Memory B cell (primary cell): ENCODE data around the gene FAM53B.

ENCODE experiments used
- ATAC-seq: fragments of 150-1000 bp; cut with Tn5 transposase; 2 replicates; pipeline ENCODE4 v1.10.0; 2021; ENCODE audit warnings: low read depth, mild to moderate bottlenecking, moderate library complexity
- DNase-seq, 2 donors: peaks; one replicate each; pipeline ENCODE4 v3.0.0; 2022; ENCODE audit warnings: low spot score in 2 of 2
- H3K27ac Mint-ChIP-seq: one replicate; pipeline ENCODE4 v1.8.0; 2022; ENCODE audit warnings: mild to moderate bottlenecking, moderate library complexity, mixed read lengths
- H3K27me3 Mint-ChIP-seq: one replicate; pipeline ENCODE4 v1.8.0; 2022; ENCODE audit warnings: mixed read lengths
- H3K36me3 Mint-ChIP-seq: one replicate; pipeline ENCODE4 v1.8.0; 2022; ENCODE audit warnings: mild to moderate bottlenecking, mixed read lengths
- H3K4me1 Mint-ChIP-seq: one replicate; pipeline ENCODE4 v1.8.0; 2022; ENCODE audit warnings: mixed read lengths
- H3K4me3 Mint-ChIP-seq: one replicate; pipeline ENCODE4 v1.8.0; 2022; ENCODE audit warnings: mild to moderate bottlenecking, moderate library complexity, mixed read lengths
- H3K9me3 Mint-ChIP-seq: one replicate; pipeline ENCODE4 v1.8.0; 2022; ENCODE audit warnings: mixed read lengths

Gene FAM53B

GRCh38 chr10:124738441-124738840, 5.7 kb downstream of the FAM53B start:
- Mint-ChIP-seq H3K27ac (peak overlapping the region; percentile 92), H3K27me3 (no peaks in the 10 kb centered on the region), H3K4me1 (peaks cover 67% of the 10 kb centered on the region), H3K4me3 (peak overlapping the region; percentile 38), H3K36me3 (peaks cover 7% of the 10 kb centered on the region), H3K9me3 (no peaks in the 10 kb centered on the region)
- DNase-seq (no peak), ATAC-seq (no peak)

DNA sequence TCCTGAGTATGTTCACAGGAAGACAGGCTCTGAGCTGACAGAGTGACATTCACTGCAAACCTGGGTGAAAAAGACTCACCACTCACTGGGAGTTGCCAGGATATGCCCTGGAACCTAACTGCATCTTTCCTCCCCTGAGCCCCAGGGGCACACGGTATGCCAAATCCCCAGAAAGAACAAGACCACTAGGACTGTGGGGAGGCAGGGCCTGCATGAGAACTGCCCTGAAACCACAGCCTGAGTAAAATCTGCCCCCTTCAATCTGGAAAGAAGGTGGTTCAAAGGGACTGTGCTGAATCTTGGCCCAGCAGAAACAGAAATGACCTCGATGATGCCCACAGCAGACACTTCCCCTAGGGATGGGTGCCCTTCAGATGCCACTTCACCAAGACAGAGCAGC, 6.5 kb downstream of the FAM53B start:
- Mint-ChIP-seq H3K4me3 (no peak overlapping the region), H3K4me1 (peaks cover 74% of the 10 kb centered on the region), H3K27me3 (no peaks in the 10 kb centered on the region), H3K27ac (peak overlapping the region; percentile 63), H3K36me3 (peaks cover 11% of the 10 kb centered on the region), H3K9me3 (no peaks in the 10 kb centered on the region)
- ATAC-seq (no peak), DNase-seq (no peak)

DNA sequence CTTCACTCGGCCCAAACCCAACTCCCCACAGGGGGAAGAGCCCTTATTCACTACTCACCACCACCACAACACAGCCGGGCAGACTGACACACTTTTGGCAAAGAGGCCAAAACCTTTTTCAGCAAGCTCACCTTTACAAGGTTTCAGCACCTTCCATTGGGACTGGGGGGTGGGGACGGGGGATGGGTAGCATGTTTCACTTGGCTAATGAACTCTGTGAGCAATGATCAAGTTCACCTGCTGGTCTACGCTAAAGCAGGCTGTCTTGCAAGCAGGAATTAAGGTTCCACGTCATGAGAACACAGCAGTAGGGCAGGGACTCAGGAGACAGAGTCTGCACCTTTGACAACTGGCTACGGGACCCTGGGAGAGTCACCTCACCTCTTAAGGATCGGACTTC, 7.0 kb downstream of the FAM53B start:
- H3K27me3 Mint-ChIP-seq: no peaks in the 10 kb centered on the region
- no peak for ATAC-seq
- no peak for DNase-seq
- peaks cover 74% of the 10 kb centered on the region for H3K4me1 Mint-ChIP-seq
- H3K36me3 Mint-ChIP-seq: peaks cover 12% of the 10 kb centered on the region
- no peaks in the 10 kb centered on the region for H3K9me3 Mint-ChIP-seq
- H3K27ac Mint-ChIP-seq: peak overlapping the region; percentile 63
- peak overlapping the region; percentile 56 for H3K4me3 Mint-ChIP-seq

DNA sequence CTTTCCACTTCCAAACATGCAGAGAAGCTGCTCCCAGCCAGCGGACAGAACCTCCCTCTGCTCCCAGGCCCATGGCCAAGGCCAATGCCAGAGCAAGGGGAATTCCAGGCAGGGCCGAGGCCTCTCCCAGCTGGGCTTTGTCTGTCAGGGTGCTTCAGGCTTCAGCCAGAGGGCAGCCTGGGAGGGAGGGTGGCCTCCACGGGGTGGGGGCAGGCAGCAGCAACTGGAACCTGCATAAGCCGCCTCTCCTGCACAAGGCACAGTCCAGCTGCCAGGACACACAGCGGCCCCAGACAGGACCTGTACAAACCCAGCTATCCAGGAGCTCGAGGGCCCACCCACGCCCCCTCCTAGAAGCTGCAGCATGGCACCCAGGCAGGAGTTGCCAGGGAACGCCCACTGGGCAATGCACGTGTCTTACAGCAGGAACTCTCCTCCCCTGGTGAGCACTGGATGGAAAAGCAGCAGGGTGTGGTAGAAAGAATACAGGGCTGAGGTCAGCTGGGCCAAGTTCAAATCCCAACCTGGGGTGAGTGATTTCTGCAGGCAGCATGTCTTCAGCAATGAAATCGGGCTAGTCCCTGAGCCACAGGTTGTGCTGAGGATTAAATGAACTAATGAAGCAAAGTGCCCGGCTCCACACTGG, 7.6 kb downstream of the FAM53B start:
- DNase-seq (no peak), ATAC-seq (no peak)
- Mint-ChIP-seq H3K4me1 (peaks cover 79% of the 10 kb centered on the region), H3K27me3 (no peaks in the 10 kb centered on the region), H3K4me3 (peak overlapping the region; percentile 56), H3K36me3 (peaks cover 12% of the 10 kb centered on the region), H3K9me3 (no peaks in the 10 kb centered on the region), H3K27ac (peak overlapping the region; percentile 98)

- H3K9me3 Mint-ChIP-seq: no peaks in the 10 kb centered on the region
- peak overlapping the region; percentile 98 for H3K27ac Mint-ChIP-seq
- peaks cover 73% of the 10 kb centered on the region for H3K4me1 Mint-ChIP-seq
- DNase-seq (no peak), ATAC-seq (no peak)
- peak overlapping the region; percentile 49 for H3K4me3 Mint-ChIP-seq
- H3K27me3 Mint-ChIP-seq: no peaks in the 10 kb centered on the region
- peaks cover 12% of the 10 kb centered on the region for H3K36me3 Mint-ChIP-seq
Measured at GRCh38 chr10:124735491-124736286, 8.5 kb downstream of the FAM53B start.

- DNase-seq (peak in 1 of 2 donors; percentile 46), ATAC-seq (peak; percentile 80)
- H3K27ac Mint-ChIP-seq: peak overlapping the region; percentile 98
- H3K36me3 Mint-ChIP-seq: peaks cover 13% of the 10 kb centered on the region
- no peaks in the 10 kb centered on the region for H3K9me3 Mint-ChIP-seq
- H3K27me3 Mint-ChIP-seq: no peaks in the 10 kb centered on the region
- peaks cover 67% of the 10 kb centered on the region for H3K4me1 Mint-ChIP-seq
- H3K4me3 Mint-ChIP-seq: peak overlapping the region; percentile 78
Measured at GRCh38 chr10:124734311-124735166, 9.6 kb downstream of the FAM53B start.

GRCh38 chr10:124733571-124734245, 10.5 kb downstream of the FAM53B start:
- Mint-ChIP-seq H3K27ac (peak overlapping the region; percentile 98), H3K36me3 (peaks cover 13% of the 10 kb centered on the region), H3K4me1 (peaks cover 67% of the 10 kb centered on the region), H3K27me3 (no peaks in the 10 kb centered on the region), H3K4me3 (peak overlapping the region; percentile 78), H3K9me3 (no peaks in the 10 kb centered on the region)
- DNase-seq (no peak), ATAC-seq (no peak)

- DNase-seq: no peak
- peak overlapping the region; percentile 98 for H3K27ac Mint-ChIP-seq
- ATAC-seq: peak; percentile 55
Measured at GRCh38 chr10:124732931-124733570, 11.1 kb downstream of the FAM53B start.

GRCh38 chr10:124731551-124731950, 12.6 kb downstream of the FAM53B start:
- peaks cover 65% of the 10 kb centered on the region for H3K4me1 Mint-ChIP-seq
- peaks cover 11% of the 10 kb centered on the region for H3K36me3 Mint-ChIP-seq
- ATAC-seq: no peak
- H3K4me3 Mint-ChIP-seq: no peak overlapping the region
- H3K27ac Mint-ChIP-seq: peak overlapping the region; percentile 98
- H3K27me3 Mint-ChIP-seq: no peaks in the 10 kb centered on the region
- H3K9me3 Mint-ChIP-seq: no peaks in the 10 kb centered on the region
- DNase-seq: no peak

More at GRCh38 chr10:124732931-124733570, 11.1 kb downstream of the FAM53B start:
- H3K27me3 Mint-ChIP-seq: no peaks in the 10 kb centered on the region
- peak overlapping the region; percentile 74 for H3K4me3 Mint-ChIP-seq
- peaks cover 71% of the 10 kb centered on the region for H3K4me1 Mint-ChIP-seq
- H3K36me3 Mint-ChIP-seq: peaks cover 11% of the 10 kb centered on the region
- H3K9me3 Mint-ChIP-seq: no peaks in the 10 kb centered on the region

GRCh38 chr10:124730790-124731189, 13.4 kb downstream of the FAM53B start:
- H3K9me3 Mint-ChIP-seq: no peaks in the 10 kb centered on the region

DNA sequence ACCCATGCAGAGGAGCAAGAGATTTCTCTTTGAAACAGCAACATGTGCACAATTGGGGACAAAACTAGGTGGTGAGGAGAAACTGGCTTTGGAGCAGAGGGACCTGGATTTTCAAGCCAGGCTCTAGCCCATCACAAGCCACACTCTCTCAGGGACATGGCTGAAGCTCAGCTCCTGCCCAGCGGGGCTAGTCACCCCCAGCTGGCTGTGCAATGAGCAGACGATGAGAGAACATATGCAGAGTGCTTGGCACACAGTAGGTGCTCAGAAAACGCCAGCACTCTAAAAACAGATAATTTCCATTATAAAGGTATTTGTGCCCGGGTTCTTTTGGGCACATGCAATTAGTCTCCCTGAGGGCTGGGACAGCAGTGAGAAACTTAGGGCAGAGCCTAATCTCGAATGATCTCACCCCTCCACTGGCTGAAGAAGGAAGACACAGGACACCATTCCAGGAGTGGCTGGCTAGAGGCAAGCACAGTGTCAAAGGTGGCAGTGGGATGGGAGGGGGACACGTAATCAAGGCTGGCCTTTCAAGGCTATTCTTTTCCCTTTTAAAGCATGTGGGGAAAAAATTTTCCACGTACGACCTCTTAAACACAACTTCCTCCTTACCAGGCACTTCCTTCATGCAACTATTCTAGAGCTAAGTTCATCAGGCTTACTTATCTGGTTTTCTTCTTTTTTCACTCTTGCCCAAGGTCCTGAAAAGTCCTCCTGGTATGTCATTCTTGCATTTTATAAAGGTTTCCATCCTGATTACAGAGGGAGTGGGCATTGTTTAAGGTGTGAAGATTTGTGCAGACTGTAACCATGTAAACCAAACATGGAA, 15.1 kb downstream of the FAM53B start:
- H3K4me3 Mint-ChIP-seq: peak overlapping the region; percentile 71
- no peak for DNase-seq
- H3K36me3 Mint-ChIP-seq: peaks cover 11% of the 10 kb centered on the region
- H3K27ac Mint-ChIP-seq: peak overlapping the region; percentile 98
- no peak for ATAC-seq
- H3K9me3 Mint-ChIP-seq: no peaks in the 10 kb centered on the region
- no peaks in the 10 kb centered on the region for H3K27me3 Mint-ChIP-seq
- H3K4me1 Mint-ChIP-seq: peaks cover 57% of the 10 kb centered on the region

More at GRCh38 chr10:124730790-124731189, 13.4 kb downstream of the FAM53B start:
- peak overlapping the region; percentile 98 for H3K27ac Mint-ChIP-seq
- ATAC-seq (no peak), DNase-seq (no peak)
- peaks cover 6% of the 10 kb centered on the region for H3K36me3 Mint-ChIP-seq
- no peaks in the 10 kb centered on the region for H3K27me3 Mint-ChIP-seq
- no peak overlapping the region for H3K4me3 Mint-ChIP-seq
- peaks cover 62% of the 10 kb centered on the region for H3K4me1 Mint-ChIP-seq

DNA sequence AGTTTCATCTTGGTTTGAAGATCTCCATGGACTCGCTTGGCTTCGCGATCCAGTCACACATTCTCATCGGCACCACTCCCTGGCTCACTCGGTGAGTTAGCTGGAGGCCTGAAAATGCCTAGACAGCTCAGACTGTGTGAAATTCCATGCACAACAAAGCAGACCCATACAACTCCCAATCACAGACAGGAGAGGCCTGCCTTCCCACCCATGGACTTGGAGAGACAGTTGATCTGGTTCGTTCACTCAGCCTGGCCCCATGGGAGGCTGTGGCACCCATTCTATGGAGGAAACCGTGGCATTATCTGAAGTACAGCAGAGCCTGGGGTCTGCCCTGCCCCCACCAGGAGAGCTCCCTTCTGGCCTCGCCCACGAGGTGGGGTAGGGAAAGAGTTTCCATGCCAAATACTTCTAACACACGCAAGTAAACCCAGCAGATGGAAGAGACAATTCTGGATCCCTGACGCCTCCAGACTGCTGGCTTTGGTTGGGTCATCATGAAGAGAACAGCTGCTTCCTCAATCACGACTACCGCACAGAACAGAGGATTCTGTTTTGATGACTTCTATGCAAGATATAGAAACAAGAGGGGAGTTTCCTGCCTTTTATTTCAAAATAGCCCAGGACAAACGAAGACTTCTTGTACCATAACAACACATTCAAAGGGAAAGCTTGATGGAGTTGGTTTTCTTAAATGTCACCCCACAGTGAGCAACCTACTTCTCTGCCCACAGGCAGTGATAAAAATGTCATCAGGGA, 15.9 kb downstream of the FAM53B start:
- ATAC-seq (peak; percentile 75), DNase-seq (peak in 1 of 2 donors; percentile 52)
- H3K4me3 Mint-ChIP-seq: peak overlapping the region; percentile 71
- H3K4me1 Mint-ChIP-seq: peaks cover 58% of the 10 kb centered on the region
- no peaks in the 10 kb centered on the region for H3K9me3 Mint-ChIP-seq
- peaks cover 14% of the 10 kb centered on the region for H3K36me3 Mint-ChIP-seq
- H3K27me3 Mint-ChIP-seq: no peaks in the 10 kb centered on the region
- peak overlapping the region; percentile 98 for H3K27ac Mint-ChIP-seq
